ENCODE data around the gene CCDC106.

Gene CCDC106

GRCh38 chr19:55663846-55664536 is 16.0 kb downstream of the CCDC106 start:
- no peak overlapping the region for H3K4me3 ChIP-seq (ENCODE audit: low read length)
- TF ChIP-seq CTCF (conservative IDR thresholded peaks at IDR 0.05; ENCODE audit: low read length) = no peak
- no peak for DNase-seq (ENCODE audit: low read depth)

GRCh38 chr19:55666343-55667005 is 18.5 kb downstream of the CCDC106 start:
- no peak for TF ChIP-seq CTCF (conservative IDR thresholded peaks at IDR 0.05; ENCODE audit: low read length)
- H3K4me3 ChIP-seq (ENCODE audit: low read length) = no peak overlapping the region

GRCh38 chr19:55667006-55667381 is 19.0 kb downstream of the CCDC106 start:
- H3K4me3 ChIP-seq (ENCODE audit: low read length) = no peak overlapping the region
- no peak for DNase-seq (ENCODE audit: low read depth)
- no peak for TF ChIP-seq CTCF (conservative IDR thresholded peaks at IDR 0.05; ENCODE audit: low read length)

More at GRCh38 chr19:55666343-55667005, 18.5 kb downstream of the CCDC106 start:
- no peak for DNase-seq (ENCODE audit: low read depth)

- no peak for TF ChIP-seq CTCF (conservative IDR thresholded peaks at IDR 0.05; ENCODE audit: low read length)
- no peak for DNase-seq (ENCODE audit: low read depth)
- H3K4me3 ChIP-seq (ENCODE audit: low read length) = no peak overlapping the region
Measured at GRCh38 chr19:55667511-55667910, 19.5 kb downstream of the CCDC106 start.

GRCh38 chr19:55667958-55668357 is 19.9 kb downstream of the CCDC106 start:
- no peak overlapping the region for H3K4me3 ChIP-seq (ENCODE audit: low read length)
- DNase-seq (ENCODE audit: low read depth) = no peak
- no peak for TF ChIP-seq CTCF (conservative IDR thresholded peaks at IDR 0.05; ENCODE audit: low read length)

GRCh38 chr19:55668603-55669348 is 20.8 kb downstream of the CCDC106 start:
- no peak for DNase-seq (ENCODE audit: low read depth)
- H3K4me3 ChIP-seq (ENCODE audit: low read length) = no peak overlapping the region
- no peak for TF ChIP-seq CTCF (conservative IDR thresholded peaks at IDR 0.05; ENCODE audit: low read length)

Measured in AG10803 (cell line).